A549 (cell line): ENCODE data around the gene GRAMD2A. TPM values are rescaled to one million over a fixed set of nuclear protein-coding genes. Genes with fewer than 3 reads are reported as not detected.

Source experiments
- ATAC-seq, 2 experiments: fragments of 200-7000 bp in 1 of 2; fragments of >200 bp in 1 of 2; cut with Nextera tagmentation in 1 of 2; cut with Tn5 transposase in 1 of 2; 3 replicates each; pipeline versions ENCODE4 v1.8.0 to v1.9.1; 2018 to 2020; ENCODE audit warnings: mild to moderate bottlenecking in 1 of 2, moderate library complexity in 1 of 2
- CTCF ChIA-PET: fragments of 300-600 bp; sonication (Branson Sonifier 250); formaldehyde crosslinking; extraction: SDS; loops from one replicate; lab custom pipeline; 2021; ENCODE audit warnings: antibody characterized with exemption, inconsistent platforms; lab: Yijun Ruan, JAX
- POLR2A ChIA-PET: fragments of 350-600 bp; formaldehyde crosslinking; extraction: SDS; loops from one replicate; lab custom pipeline; 2021; ENCODE audit warnings: antibody characterized with exemption, inconsistent platforms; lab: Yijun Ruan, JAX
- DNase-seq, 2 experiments: peaks; one replicate each; pipeline versions ENCODE4 v3.0.0 to v3.0.0-alpha.2; 2011 to 2016; ENCODE audit warnings: low read depth in 1 of 2, low spot score in 1 of 2
- FAIRE-seq: peaks from 2 replicates; lab custom pipeline; 2011; peaks lifted over from hg19 to GRCh38; lab: Jason Lieb, UNC
- H3K27ac ChIP-seq, 2 experiments: fragments of >200 bp; sonication (Bioruptor Twin); formaldehyde crosslinking; 3 replicates each; pipeline ENCODE4 v1.5.1; 2016 to 2017
- H3K4me1 ChIP-seq: fragments of >200 bp; sonication (Bioruptor Twin); formaldehyde crosslinking; 3 replicates; pipeline ENCODE4 v1.6.1; 2016
- H3K4me2 ChIP-seq: fragments of >200 bp; sonication (Bioruptor Twin); formaldehyde crosslinking; 3 replicates; pipeline ENCODE4 v1.6.1; 2016
- H3K4me3 ChIP-seq: fragments of >200 bp; sonication (Bioruptor Twin); formaldehyde crosslinking; 3 replicates; pipeline ENCODE4 v1.5.1; 2016
- H3K9me3 ChIP-seq: fragments of >200 bp; sonication (Bioruptor Twin); formaldehyde crosslinking; 3 replicates; pipeline ENCODE4 v1.6.1; 2016
- CBX8 ChIP-seq: fragments of 200-600 bp; sonication (generic); IDR thresholded peaks from 2 replicates; pipeline ENCODE4 v1.6.1; 2016
- CHD2 ChIP-seq: fragments of 150-350 bp; IDR thresholded peaks from 2 replicates; pipeline ENCODE4 v1.6.1; 2014; ENCODE audit warnings: low read length; ENCODE audit not compliant: partially characterized antibody
- CHD4 ChIP-seq: fragments of 200-600 bp; sonication (generic); IDR thresholded peaks from 2 replicates; pipeline ENCODE4 v1.6.1; 2016; ENCODE audit warnings: antibody characterized with exemption, mild to moderate bottlenecking, borderline replicate concordance
- E2F6 ChIP-seq: IDR thresholded peaks from 2 replicates; pipeline ENCODE4 v1.6.1; 2012; ENCODE audit warnings: low read depth, borderline replicate concordance
- EP300 ChIP-seq, 2 experiments: fragments of >200 bp; sonication (Bioruptor Twin); formaldehyde crosslinking; IDR thresholded peaks; 2 replicates in 1 of 2; 3 replicates in 1 of 2; pipeline ENCODE4 v1.6.1; 2016 to 2017
- ESRRA ChIP-seq: fragments of 150-350 bp; IDR thresholded peaks from 2 replicates; pipeline ENCODE4 v1.6.1; 2014; ENCODE audit warnings: mild to moderate bottlenecking, low read length, borderline replicate concordance
- FOSB ChIP-seq: fragments of 250-450 bp; sonication (Bioruptor Pico); IDR thresholded peaks from 2 replicates; pipeline ENCODE4 v1.5.0; 2020; ENCODE audit warnings: mild to moderate bottlenecking, moderate library complexity
- FOSL2 ChIP-seq, 2 experiments: fragments of 450-650 bp in 1 of 2; fragments of >200 bp in 1 of 2; sonication (Bioruptor Twin) in 1 of 2; formaldehyde crosslinking; IDR thresholded peaks; 2 replicates each; pipeline versions ENCODE4 v1.5.0 to v1.6.1; 2016 to 2020; ENCODE audit warnings: mild to moderate bottlenecking in 1 of 2, moderate library complexity in 1 of 2
- FOXS1 ChIP-seq: fragments of 250-450 bp; sonication (Bioruptor Pico); IDR thresholded peaks from 2 replicates; pipeline ENCODE4 v1.5.0; 2020; ENCODE audit warnings: mild to moderate bottlenecking, moderate library complexity
- GATA3 ChIP-seq: IDR thresholded peaks from 2 replicates; pipeline ENCODE4 v1.6.1; 2012; ENCODE audit warnings: borderline replicate concordance
- HOXB13 ChIP-seq: fragments of 250-450 bp; sonication (Bioruptor Pico); IDR thresholded peaks from 2 replicates; pipeline ENCODE4 v1.5.0; 2020; ENCODE audit warnings: low read depth, mild to moderate bottlenecking, moderate library complexity
- HOXB5 ChIP-seq: fragments of 250-450 bp; sonication (Bioruptor Pico); IDR thresholded peaks from 2 replicates; pipeline ENCODE4 v1.5.0; 2020; ENCODE audit warnings: mild to moderate bottlenecking, moderate library complexity
- JUNB ChIP-seq: fragments of >200 bp; sonication (Bioruptor Twin); formaldehyde crosslinking; IDR thresholded peaks from 2 replicates; pipeline ENCODE4 v1.6.1; 2016
- MYC ChIP-seq: IDR thresholded peaks from 2 replicates; pipeline ENCODE4 v1.6.1; 2012; ENCODE audit warnings: mild to moderate bottlenecking, inconsistent platforms, low read length, improper control_type of control experiment, borderline replicate concordance
- PBX3 ChIP-seq: IDR thresholded peaks from 2 replicates; pipeline ENCODE4 v1.6.1; 2012
- PHF8 ChIP-seq: fragments of 200-600 bp; sonication (generic); IDR thresholded peaks from 2 replicates; pipeline ENCODE4 v1.6.1; 2016; ENCODE audit warnings: low read depth, mild to moderate bottlenecking, antibody characterized with exemption, moderate library complexity, borderline replicate concordance
- POLR2A ChIP-seq: IDR thresholded peaks from 2 replicates; pipeline ENCODE4 v1.6.1; 2012; ENCODE audit warnings: mild to moderate bottlenecking, low read length
- RCOR1 ChIP-seq: fragments of 150-350 bp; IDR thresholded peaks from 2 replicates; pipeline ENCODE4 v1.6.1; 2014; ENCODE audit warnings: antibody characterized with exemption, low read length, low read depth
- RNF2 ChIP-seq: fragments of 200-600 bp; sonication (generic); IDR thresholded peaks from 2 replicates; pipeline ENCODE4 v1.6.1; 2016; ENCODE audit warnings: low read depth, mild to moderate bottlenecking, antibody characterized with exemption, moderate library complexity, borderline replicate concordance
- SREBF2 ChIP-seq: fragments of 450-650 bp; IDR thresholded peaks from 2 replicates; pipeline ENCODE4 v1.6.1; 2014; ENCODE audit warnings: mild to moderate bottlenecking, moderate library complexity
- TFCP2L1 ChIP-seq: fragments of 250-450 bp; sonication (Bioruptor Pico); IDR thresholded peaks from 2 replicates; pipeline ENCODE4 v1.5.0; 2021; ENCODE audit warnings: mild to moderate bottlenecking
- TP53 ChIP-seq: fragments of 250-450 bp; sonication (Bioruptor Pico); IDR thresholded peaks from 2 replicates; pipeline ENCODE4 v1.5.0; 2021; ENCODE audit warnings: mild to moderate bottlenecking, moderate library complexity
- ZFP36 ChIP-seq: fragments of 450-650 bp; IDR thresholded peaks from 2 replicates; pipeline ENCODE4 v1.6.1; 2014; ENCODE audit warnings: borderline replicate concordance; ENCODE audit not compliant: partially characterized antibody
- WGBS: methylation state at CpG from one replicate; pipeline ENCODE4 v1.1.6; 2017; ENCODE audit errors: missing lambda C conversion rate; 5-methylcytosine and 5-hydroxymethylcytosine counted together
- polyA plus RNA-seq, 4 experiments: library from polyadenylated mRNA; depleted of rRNA in 3 of 4; stranded (reverse); fragments of >200 nt; fragmentation: RNase III in 1 of 4; extraction: RNeasy Plus Mini Kit Qiagen cat#74134 plus additional on column Dnase treatment in 1 of 4; gene quantifications; 2 replicates in 3 of 4; 3 replicates in 1 of 4; pipeline ENCODE4 v1.2.3, GENCODE V29; 2011 to 2017
- TF ChIP-seq, protein P1 (sequence below): fragments of >200 bp; sonication (Bioruptor Twin); formaldehyde crosslinking; IDR thresholded peaks from 3 replicates; pipeline ENCODE4 v1.5.1; 2016
- TF ChIP-seq, protein P2 (sequence below): fragments of >200 bp; sonication (Bioruptor Twin); formaldehyde crosslinking; IDR thresholded peaks from 2 replicates; pipeline ENCODE4 v1.6.1; 2016

GRAMD2A gene
- polyA plus RNA-seq, 2 of the 4 experiments (the other 2 are of a cell fraction), result 0.41 TPM; not detected in 1

DNA sequence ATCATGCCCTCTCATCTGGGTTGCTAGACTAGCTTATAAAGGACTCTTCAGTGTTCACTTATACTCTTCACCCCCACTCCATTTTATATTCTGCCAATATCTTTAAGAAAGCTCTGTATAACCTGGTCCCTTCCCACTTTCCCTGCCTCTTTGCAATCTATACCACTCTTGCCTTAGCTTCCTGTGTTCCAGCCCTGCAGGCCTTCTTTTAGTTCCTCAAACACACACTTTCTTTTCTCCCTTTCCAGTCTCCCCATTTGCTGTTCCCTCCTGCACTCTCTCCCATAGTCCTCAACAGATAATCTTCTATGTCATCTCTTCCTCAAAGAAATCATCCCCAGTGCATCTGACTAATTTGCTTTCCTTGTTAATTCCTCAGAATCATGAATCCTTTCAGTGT, 50.7 kb downstream of the GRAMD2A start (continued):
- TF ChIP-seq, protein P1, sequence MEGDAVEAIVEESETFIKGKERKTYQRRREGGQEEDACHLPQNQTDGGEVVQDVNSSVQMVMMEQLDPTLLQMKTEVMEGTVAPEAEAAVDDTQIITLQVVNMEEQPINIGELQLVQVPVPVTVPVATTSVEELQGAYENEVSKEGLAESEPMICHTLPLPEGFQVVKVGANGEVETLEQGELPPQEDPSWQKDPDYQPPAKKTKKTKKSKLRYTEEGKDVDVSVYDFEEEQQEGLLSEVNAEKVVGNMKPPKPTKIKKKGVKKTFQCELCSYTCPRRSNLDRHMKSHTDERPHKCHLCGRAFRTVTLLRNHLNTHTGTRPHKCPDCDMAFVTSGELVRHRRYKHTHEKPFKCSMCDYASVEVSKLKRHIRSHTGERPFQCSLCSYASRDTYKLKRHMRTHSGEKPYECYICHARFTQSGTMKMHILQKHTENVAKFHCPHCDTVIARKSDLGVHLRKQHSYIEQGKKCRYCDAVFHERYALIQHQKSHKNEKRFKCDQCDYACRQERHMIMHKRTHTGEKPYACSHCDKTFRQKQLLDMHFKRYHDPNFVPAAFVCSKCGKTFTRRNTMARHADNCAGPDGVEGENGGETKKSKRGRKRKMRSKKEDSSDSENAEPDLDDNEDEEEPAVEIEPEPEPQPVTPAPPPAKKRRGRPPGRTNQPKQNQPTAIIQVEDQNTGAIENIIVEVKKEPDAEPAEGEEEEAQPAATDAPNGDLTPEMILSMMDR, result no peak
- TF ChIP-seq ESRRA (no peak), CBX8 (no peak)

GRCh38 chr15:72146221-72146620, 51.4 kb downstream of the GRAMD2A start:
- ATAC-seq, result no peak
- H3K27ac ChIP-seq, result no peak overlapping the region
- WGBS, result 88% methylated on average over 3 of the region's 3 CpGs
- ChIA-PET CTCF (interaction anchor here (1.0 to 7.6 kb wide), 5 partner anchors 8 to 493 kb away, joined by 3 to 57 read pairs (median 6); no protein-coding TSS in a partner anchor), POLR2A (no interaction called here)
- H3K4me1 ChIP-seq, result peaks cover 11% of the 10 kb centered on the region
- H3K4me2 ChIP-seq, result no peak overlapping the region
- FAIRE-seq, result no peak
- TF ChIP-seq FOSB (CRISPR knock-in tag), result no peak
- TF ChIP-seq FOSL2 (IDR thresholded peaks at IDR 0.05), result no peak
- no peak for TF ChIP-seq FOSL2 (CRISPR knock-in tag; IDR thresholded peaks at IDR 0.05)
- TF ChIP-seq EP300 (IDR thresholded peaks at IDR 0.05), result no peak
- TF ChIP-seq JUNB, result no peak
- no peak for TF ChIP-seq HOXB5
- no peak for TF ChIP-seq SREBF2
- TF ChIP-seq ZFP36, result no peak
- TF ChIP-seq, protein P2, sequence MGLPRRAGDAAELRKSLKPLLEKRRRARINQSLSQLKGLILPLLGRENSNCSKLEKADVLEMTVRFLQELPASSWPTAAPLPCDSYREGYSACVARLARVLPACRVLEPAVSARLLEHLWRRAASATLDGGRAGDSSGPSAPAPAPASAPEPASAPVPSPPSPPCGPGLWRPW, result no peak
- no peak for TF ChIP-seq GATA3
- TF ChIP-seq POLR2A, result no peak
- no peak for TF ChIP-seq PBX3
- no peak for TF ChIP-seq CHD4
- no peak for TF ChIP-seq TFCP2L1
- no peak for TF ChIP-seq HOXB13
- TF ChIP-seq CHD2, result no peak
- no peak for TF ChIP-seq E2F6
- no peak for TF ChIP-seq PHF8
- TF ChIP-seq FOXS1, result no peak
- no peaks in the 10 kb centered on the region for H3K9me3 ChIP-seq
- DNase-seq, result no peak
- H3K4me3 ChIP-seq, result no peak overlapping the region

DNA sequence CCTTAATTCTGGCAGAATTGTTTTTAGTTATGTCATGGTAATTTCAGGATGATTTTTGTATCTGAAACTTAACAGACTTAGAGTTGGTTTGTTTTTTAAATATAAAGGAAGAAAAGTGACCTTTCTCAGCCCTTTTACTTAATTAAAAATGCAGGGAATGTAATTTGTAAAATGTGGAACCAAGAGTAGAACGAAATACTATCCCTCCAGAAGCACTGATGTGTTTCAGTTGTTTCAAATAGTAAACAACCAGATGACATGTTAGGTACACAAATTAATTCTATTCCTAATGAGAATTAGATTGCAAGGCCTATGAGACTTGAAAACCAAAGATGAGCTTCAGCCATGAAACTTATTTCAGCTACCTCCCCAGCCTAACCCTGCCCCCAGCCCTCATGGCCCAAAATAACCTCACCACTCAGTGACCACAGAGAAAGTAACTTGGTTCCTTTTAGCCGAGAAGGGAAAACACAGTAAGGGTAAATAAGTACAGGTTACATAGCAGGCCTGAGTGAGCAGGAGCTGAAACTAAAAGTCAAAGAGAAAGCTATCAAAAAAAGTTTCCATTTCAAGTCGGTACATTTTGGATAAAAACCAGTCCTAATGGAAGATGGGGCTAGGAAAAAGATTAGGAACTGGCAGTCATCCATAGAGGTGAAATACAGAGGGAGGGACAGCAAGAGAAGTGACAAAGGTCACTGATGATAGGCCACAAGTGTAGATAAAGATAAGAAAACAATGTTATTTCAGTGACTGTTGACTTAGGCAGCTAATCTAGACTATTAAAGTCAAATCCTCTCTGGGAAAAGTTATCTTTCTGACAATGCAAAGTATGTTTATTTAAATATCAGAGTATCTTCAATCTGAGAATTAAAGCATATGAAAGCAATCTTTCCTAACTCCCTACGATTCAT, 56.2 kb downstream of the GRAMD2A start:
- Histone ChIP-seq H3K9me3 (no peaks in the 10 kb centered on the region), H3K4me2 (peak overlapping the region; percentile 1; the same call in 1 of the 3 replicates), H3K27ac (no peak overlapping the region), H3K4me3 (no peak overlapping the region), H3K4me1 (peaks cover 16% of the 10 kb centered on the region)
- DNase-seq (no peak), FAIRE-seq (no peak), ATAC-seq (no peak; a peak in 1 of 6 replicates)
- TF ChIP-seq GATA3 (peak; percentile 71), RNF2 (no peak), MYC (no peak), TP53 (CRISPR knock-in tag) (no peak), RCOR1 (no peak), PBX3 (no peak)
- 45% methylated on average over 4 of the region's 4 CpGs for WGBS
- POLR2A ChIA-PET, result interaction anchor here (1.0 kb wide), 1 partner anchor 23 kb away, joined by 4 read pairs; the partner anchor contains the start of genes MYO9A and SENP8
- CTCF ChIA-PET, result interaction anchor here (0.8 to 7.6 kb wide), 4 partner anchors 8 to 389 kb away, joined by 3 to 57 read pairs (median 4); partner anchors contain the start of genes MYO9A and SENP8
